DND-41 (cell line): ENCODE measurements around the gene PLA2G4A.

ENCODE experiments used
- EZH2 ChIP-seq: IDR thresholded peaks from 3 replicates; pipeline ENCODE4 v1.6.1; 2012; ENCODE audit warnings: borderline replicate concordance, low read depth, mild to moderate bottlenecking, moderate library complexity, low read length, inconsistent platforms; ENCODE audit not compliant: severe bottlenecking
- TF ChIP-seq, protein P1 (sequence below): IDR thresholded peaks from 2 replicates; pipeline ENCODE4 v1.5.1; 2012; ENCODE audit warnings: borderline replicate concordance, low read length, moderate library complexity, mild to moderate bottlenecking; ENCODE audit not compliant: poor library complexity, severe bottlenecking; ENCODE audit errors: extremely low read depth

DNA sequence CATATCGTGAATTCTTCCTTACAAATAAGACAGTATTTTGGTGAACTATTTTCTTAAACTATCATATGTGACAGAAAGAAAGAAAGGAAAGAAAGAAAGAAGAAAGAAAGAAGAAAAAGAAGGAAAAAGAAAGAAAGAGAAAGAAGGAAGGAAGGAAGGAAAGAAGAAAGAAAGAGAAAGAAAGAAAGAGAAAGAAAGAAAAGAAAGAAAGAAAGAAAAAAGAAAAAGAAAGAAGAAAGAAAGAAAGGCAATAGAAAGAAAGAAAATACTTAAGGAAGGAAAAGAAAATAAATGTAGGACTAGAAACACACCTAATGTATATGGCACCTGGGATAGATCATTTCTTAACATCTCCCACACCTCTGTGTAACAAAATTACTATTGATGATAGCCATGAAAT lies 120.4 kb downstream of the PLA2G4A start:
- TF ChIP-seq EZH2: no peak
- TF ChIP-seq, protein P1, sequence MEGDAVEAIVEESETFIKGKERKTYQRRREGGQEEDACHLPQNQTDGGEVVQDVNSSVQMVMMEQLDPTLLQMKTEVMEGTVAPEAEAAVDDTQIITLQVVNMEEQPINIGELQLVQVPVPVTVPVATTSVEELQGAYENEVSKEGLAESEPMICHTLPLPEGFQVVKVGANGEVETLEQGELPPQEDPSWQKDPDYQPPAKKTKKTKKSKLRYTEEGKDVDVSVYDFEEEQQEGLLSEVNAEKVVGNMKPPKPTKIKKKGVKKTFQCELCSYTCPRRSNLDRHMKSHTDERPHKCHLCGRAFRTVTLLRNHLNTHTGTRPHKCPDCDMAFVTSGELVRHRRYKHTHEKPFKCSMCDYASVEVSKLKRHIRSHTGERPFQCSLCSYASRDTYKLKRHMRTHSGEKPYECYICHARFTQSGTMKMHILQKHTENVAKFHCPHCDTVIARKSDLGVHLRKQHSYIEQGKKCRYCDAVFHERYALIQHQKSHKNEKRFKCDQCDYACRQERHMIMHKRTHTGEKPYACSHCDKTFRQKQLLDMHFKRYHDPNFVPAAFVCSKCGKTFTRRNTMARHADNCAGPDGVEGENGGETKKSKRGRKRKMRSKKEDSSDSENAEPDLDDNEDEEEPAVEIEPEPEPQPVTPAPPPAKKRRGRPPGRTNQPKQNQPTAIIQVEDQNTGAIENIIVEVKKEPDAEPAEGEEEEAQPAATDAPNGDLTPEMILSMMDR: no peak
